ENCODE data around the gene EDDM13.

DNA sequence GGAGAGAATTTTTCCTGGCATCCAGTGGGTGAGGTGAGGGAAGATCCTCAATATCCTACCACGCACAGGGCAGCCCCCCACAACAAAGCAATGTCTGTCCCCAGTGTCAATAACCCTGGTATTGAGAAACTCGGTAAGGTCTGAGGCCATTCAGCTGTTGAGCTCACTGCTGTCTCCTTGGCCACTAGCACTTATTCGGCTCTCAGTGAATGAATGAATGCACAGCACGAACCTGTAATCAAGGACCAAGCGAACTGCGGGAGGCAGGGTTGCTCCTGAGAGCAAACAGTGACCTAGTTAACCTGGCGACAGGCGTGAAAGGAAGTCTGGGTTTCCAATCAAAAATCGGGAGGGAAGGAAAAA lies 41.5 kb downstream of the EDDM13 start:
- TF ChIP-seq, protein P1, sequence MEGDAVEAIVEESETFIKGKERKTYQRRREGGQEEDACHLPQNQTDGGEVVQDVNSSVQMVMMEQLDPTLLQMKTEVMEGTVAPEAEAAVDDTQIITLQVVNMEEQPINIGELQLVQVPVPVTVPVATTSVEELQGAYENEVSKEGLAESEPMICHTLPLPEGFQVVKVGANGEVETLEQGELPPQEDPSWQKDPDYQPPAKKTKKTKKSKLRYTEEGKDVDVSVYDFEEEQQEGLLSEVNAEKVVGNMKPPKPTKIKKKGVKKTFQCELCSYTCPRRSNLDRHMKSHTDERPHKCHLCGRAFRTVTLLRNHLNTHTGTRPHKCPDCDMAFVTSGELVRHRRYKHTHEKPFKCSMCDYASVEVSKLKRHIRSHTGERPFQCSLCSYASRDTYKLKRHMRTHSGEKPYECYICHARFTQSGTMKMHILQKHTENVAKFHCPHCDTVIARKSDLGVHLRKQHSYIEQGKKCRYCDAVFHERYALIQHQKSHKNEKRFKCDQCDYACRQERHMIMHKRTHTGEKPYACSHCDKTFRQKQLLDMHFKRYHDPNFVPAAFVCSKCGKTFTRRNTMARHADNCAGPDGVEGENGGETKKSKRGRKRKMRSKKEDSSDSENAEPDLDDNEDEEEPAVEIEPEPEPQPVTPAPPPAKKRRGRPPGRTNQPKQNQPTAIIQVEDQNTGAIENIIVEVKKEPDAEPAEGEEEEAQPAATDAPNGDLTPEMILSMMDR (IDR thresholded peaks at IDR 0.05), result no peak
- TF ChIP-seq POLR2A (IDR thresholded peaks at IDR 0.05), result no peak

Measured in lower leg skin (tissue), 3 donors.